H1 (cell line): ENCODE data around the gene PDCL3. TPM values are rescaled to one million over a fixed set of nuclear protein-coding genes. Genes with fewer than 3 reads are reported as not detected.

Experiments
- CTCF ChIA-PET: fragments of 300-600 bp; sonication (Branson Sonifier 250); formaldehyde crosslinking; loops from one replicate; lab custom pipeline; 2021; ENCODE audit not compliant: partially characterized antibody; lab: Charles Lee
- POLR2A ChIA-PET: fragments of 300-600 bp; sonication (Branson Sonifier 250); formaldehyde crosslinking; loops from one replicate; lab custom pipeline; 2021; ENCODE audit warnings: inconsistent platforms; ENCODE audit not compliant: partially characterized antibody; lab: Charles Lee
- DNase-seq, 2 experiments: peaks; one replicate each; pipeline versions ENCODE4 v3.0.0 to v3.0.0-alpha.2; 2010 to 2022; ENCODE audit warnings: low spot score in 2 of 2, low read depth in 1 of 2, mixed read lengths in 1 of 2
- FAIRE-seq: peaks from 2 replicates; lab custom pipeline; 2011; peaks lifted over from hg19 to GRCh38; lab: Jason Lieb, UNC
- H2AFZ ChIP-seq: 2 replicates; pipeline ENCODE4 v1.8.1; 2012; ENCODE audit warnings: low read length, inconsistent platforms
- H2AK5ac ChIP-seq: 2 replicates; pipeline ENCODE4 v1.6.1; 2013; ENCODE audit warnings: low read depth, low read length
- H2BK120ac ChIP-seq: replicated peaks from 2 replicates; pipeline ENCODE3; 2013; ENCODE audit warnings: low read depth, low read length, inconsistent platforms
- H2BK12ac ChIP-seq: 2 replicates; pipeline ENCODE4 v1.6.1; 2013; ENCODE audit warnings: low read depth, low read length
- H2BK15ac ChIP-seq: 2 replicates; pipeline ENCODE4 v1.6.1; 2013; ENCODE audit warnings: low read length
- H2BK20ac ChIP-seq: 2 replicates; pipeline ENCODE4 v1.6.1; 2013; ENCODE audit warnings: low read length
- H2BK5ac ChIP-seq: 2 replicates; pipeline ENCODE4 v1.6.1; 2013; ENCODE audit warnings: low read depth, low read length
- H3K14ac ChIP-seq: 2 replicates; pipeline ENCODE4 v1.6.1; 2013; ENCODE audit warnings: inconsistent platforms; ENCODE audit not compliant: insufficient read length
- H3K18ac ChIP-seq: 2 replicates; pipeline ENCODE4 v1.6.1; 2013; ENCODE audit warnings: low read length; ENCODE audit errors: extremely low read depth
- H3K23ac ChIP-seq: 2 replicates; pipeline ENCODE4 v1.6.1; 2013; ENCODE audit warnings: inconsistent platforms; ENCODE audit not compliant: insufficient read length
- H3K23me2 ChIP-seq: 2 replicates; pipeline ENCODE4 v1.6.1; 2013; ENCODE audit warnings: low read depth, low read length
- H3K27ac ChIP-seq: 2 replicates; pipeline ENCODE4 v1.6.1; 2011; ENCODE audit warnings: low read depth, low read length, inconsistent platforms
- H3K27me3 ChIP-seq, 4 experiments: replicated peaks in 1 of 4; 1 replicate in 1 of 4; 2 replicates in 3 of 4; pipeline versions ENCODE4 v1.6.1 to v1.8.1; 2011 to 2013; ENCODE audit warnings: low read length in 3 of 4, mild to moderate bottlenecking in 3 of 4, inconsistent platforms in 2 of 4, mixed read lengths in 2 of 4, moderate library complexity in 1 of 4; ENCODE audit not compliant: control insufficient read depth in 3 of 4, insufficient read depth in 3 of 4; ENCODE audit errors: extremely low read depth in 1 of 4
- H3K36me3 ChIP-seq, 4 experiments: 2 replicates each; pipeline versions ENCODE4 v1.6.1 to v1.8.1; 2011 to 2013; ENCODE audit warnings: mild to moderate bottlenecking in 4 of 4, low read length in 3 of 4, moderate library complexity in 2 of 4, control low read depth in 1 of 4, inconsistent platforms in 1 of 4; ENCODE audit not compliant: insufficient read depth in 4 of 4, control insufficient read depth in 2 of 4
- H3K4ac ChIP-seq: replicated peaks from 2 replicates; pipeline ENCODE3; 2013; ENCODE audit warnings: low read length, low read depth, mixed read lengths, inconsistent platforms; ENCODE audit not compliant: insufficient read length
- H3K4me1 ChIP-seq, 4 experiments: replicated peaks in 1 of 4; 1 replicate in 1 of 4; 2 replicates in 3 of 4; pipeline versions ENCODE4 v1.6.1 to v1.8.1; 2011 to 2013; ENCODE audit warnings: low read length in 3 of 4, inconsistent platforms in 2 of 4, mixed read lengths in 1 of 4; ENCODE audit not compliant: insufficient read depth in 4 of 4, control insufficient read depth in 3 of 4
- H3K4me2 ChIP-seq, 2 experiments: 2 replicates each; pipeline versions ENCODE4 v1.6.1 to v1.8.1; 2011 to 2013; ENCODE audit warnings: low read depth in 2 of 2, low read length in 2 of 2, control low read depth in 1 of 2, inconsistent platforms in 1 of 2, mild to moderate bottlenecking in 1 of 2; ENCODE audit not compliant: insufficient read depth in 1 of 2
- H3K4me3 ChIP-seq, 4 experiments: fragments of 200-600, 300-600 bp in 1 of 4; sonication (generic), shearing (Covaris generic), sonication (Bioruptor Twin) in 1 of 4; 2 replicates each; pipeline versions ENCODE4 v1.5.1 to v1.8.1; 2011 to 2016; ENCODE audit warnings: low read length in 4 of 4, low read depth in 3 of 4, control low read depth in 2 of 4, inconsistent platforms in 2 of 4, mild to moderate bottlenecking in 2 of 4, mixed read lengths in 1 of 4, moderate library complexity in 1 of 4; ENCODE audit not compliant: insufficient read depth in 2 of 4; ENCODE audit errors: extremely low read depth in 1 of 4
- H3K56ac ChIP-seq: replicated peaks from 2 replicates; pipeline ENCODE3; 2013; ENCODE audit warnings: low read depth, mild to moderate bottlenecking, mixed read lengths, low read length, inconsistent platforms; ENCODE audit not compliant: insufficient read length
- H3K79me1 ChIP-seq: 2 replicates; pipeline ENCODE4 v1.6.1; 2013; ENCODE audit warnings: low read depth, low read length, control low read depth
- H3K79me2 ChIP-seq, 2 experiments: 2 replicates each; pipeline versions ENCODE4 v1.6.1 to v1.8.1; 2012 to 2013; ENCODE audit warnings: low read length in 2 of 2, mild to moderate bottlenecking in 2 of 2, inconsistent platforms in 1 of 2; ENCODE audit not compliant: insufficient read depth in 2 of 2, control insufficient read depth in 1 of 2
- H3K9ac ChIP-seq, 4 experiments: replicated peaks in 1 of 4; 1 replicate in 1 of 4; 2 replicates in 3 of 4; pipeline versions ENCODE4 v1.6.1 to v1.8.1; 2011 to 2013; ENCODE audit warnings: low read depth in 3 of 4, low read length in 3 of 4, control low read depth in 2 of 4, mild to moderate bottlenecking in 2 of 4, moderate library complexity in 2 of 4, inconsistent platforms in 1 of 4; ENCODE audit errors: extremely low read depth in 1 of 4
- H3K9me3 ChIP-seq, 2 experiments: 2 replicates each; pipeline versions ENCODE4 v1.6.1 to v1.8.1; 2012 to 2013; ENCODE audit warnings: mild to moderate bottlenecking in 2 of 2, moderate library complexity in 2 of 2, control low read depth in 1 of 2, inconsistent platforms in 1 of 2, low read depth in 1 of 2, low read length in 1 of 2, mixed read lengths in 1 of 2; ENCODE audit not compliant: insufficient read depth in 2 of 2
- H4K20me1 ChIP-seq, 2 experiments: replicated peaks in 1 of 2; 2 replicates each; pipeline versions ENCODE3 to v1.8.1; 2011 to 2013; ENCODE audit warnings: inconsistent platforms in 2 of 2, low read length in 2 of 2, mild to moderate bottlenecking in 1 of 2; ENCODE audit not compliant: insufficient read depth in 2 of 2, control insufficient read depth in 1 of 2
- H4K5ac ChIP-seq: 2 replicates; pipeline ENCODE4 v1.6.1; 2013; ENCODE audit warnings: low read length, low read depth, mixed read lengths, inconsistent platforms; ENCODE audit not compliant: insufficient read length
- H4K8ac ChIP-seq: 2 replicates; pipeline ENCODE4 v1.8.0; 2013; ENCODE audit warnings: mild to moderate bottlenecking, moderate library complexity, low read length, inconsistent platforms; ENCODE audit not compliant: insufficient read depth; ENCODE audit errors: extremely low read depth
- H4K91ac ChIP-seq: replicated peaks from 2 replicates; pipeline ENCODE3; 2013; ENCODE audit warnings: low read length, mixed read lengths, inconsistent platforms; ENCODE audit not compliant: insufficient read length
- SP1 ChIP-seq: IDR thresholded peaks from 2 replicates; pipeline ENCODE4 v1.6.1; 2011; ENCODE audit warnings: low read depth, low read length
- ZNF274 ChIP-seq: IDR thresholded peaks from 2 replicates; pipeline ENCODE4 v1.7.0; 2012; ENCODE audit warnings: low read length, borderline replicate concordance; ENCODE audit errors: extremely low read depth
- WGBS, 2 experiments: shearing (Covaris generic) in 1 of 2; methylation state at CpG; one replicate each; pipeline versions ENCODE4 v1.1.6 to v1.1.7; 2013 to 2015; ENCODE audit warnings: low lambda C conversion rate in 2 of 2, mixed read lengths in 2 of 2, inconsistent platforms in 1 of 2, low coverage in 1 of 2, missing lambda C conversion rate in 1 of 2; ENCODE audit not compliant: insufficient replicate concordance in 2 of 2, insufficient coverage in 1 of 2, insufficient read length in 1 of 2; ENCODE audit errors: extremely low coverage in 1 of 2, missing lambda C conversion rate in 1 of 2; 5-methylcytosine and 5-hydroxymethylcytosine counted together
- polyA plus RNA-seq, 7 experiments: library from polyadenylated mRNA; depleted of rRNA in 3 of 7; stranded (reverse) in 5 of 7; unstranded in 2 of 7; fragments of >200 nt in 5 of 7; fragments of 200-250 nt in 2 of 7; gene quantifications; 1 replicate in 5 of 7; 2 replicates in 1 of 7; 4 replicates in 1 of 7; pipeline versions ENCODE4 v1.2.1 to v1.2.3, GENCODE V29; 2011 to 2013; ENCODE audit warnings: missing spikeins in 2 of 7, mixed read lengths in 2 of 7
- total RNA-seq: library from RNA; stranded (reverse); fragmentation: NEBNext Ultra II Directional; extraction: Animal tissue kit (Norgen Biotek cat#: 25700); gene quantifications from 2 replicates; pipeline ENCODE4 v1.2.1, GENCODE V29; 2021

The PDCL3 gene
- total and polyA plus RNA-seq, 2 of the 8 experiments (the other 6 are each of a cell fraction or from before 2014, with no cell fraction given) = 19.8 to 29.4 TPM

DNA sequence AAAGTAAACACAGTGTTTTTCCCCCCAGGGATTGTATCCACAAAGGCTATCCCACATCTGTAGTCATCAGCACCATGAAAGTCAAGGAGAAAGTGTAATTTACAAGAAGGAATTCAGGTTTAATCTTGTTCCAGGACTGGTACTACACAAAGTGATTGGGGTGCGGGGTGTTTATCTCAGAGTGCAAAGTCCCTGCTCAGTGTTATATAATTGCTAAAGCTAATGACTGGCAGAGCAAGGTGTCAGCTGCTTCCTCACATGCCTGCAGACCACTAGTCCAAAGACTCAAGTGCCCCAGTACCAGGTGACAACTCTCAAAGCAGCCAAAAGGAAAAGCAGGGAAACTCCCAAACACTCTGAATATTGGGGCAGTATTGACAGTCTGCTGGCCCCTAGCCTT is 40.4 kb upstream of the PDCL3 start:
- no peak for TF ChIP-seq SP1
- TF ChIP-seq ZNF274 = no peak
- Histone ChIP-seq H4K5ac (no peak overlapping the region), H3K23me2 (no peaks in the 10 kb centered on the region; the same call in 1 of the 2 replicates), H3K9ac (no peak overlapping the region), H3K27me3 (no peaks in the 10 kb centered on the region), H4K8ac (no peak overlapping the region), H2AFZ (no peak overlapping the region), H3K9me3 (no peaks in the 10 kb centered on the region), H2BK20ac (no peak overlapping the region), H3K4me1 (no peaks in the 10 kb centered on the region), H4K20me1 (no peaks in the 10 kb centered on the region), H2BK5ac (no peak overlapping the region), H3K56ac (no peak overlapping the region), H2BK15ac (no peak overlapping the region), H2BK120ac (no peak overlapping the region), H3K4ac (no peak overlapping the region), H3K79me1 (no peaks in the 10 kb centered on the region), H3K23ac (no peak overlapping the region), H4K91ac (no peak overlapping the region), H3K36me3 (no peaks in the 10 kb centered on the region), H3K4me3 (no peak overlapping the region), H3K14ac (no peak overlapping the region), H2AK5ac (no peak overlapping the region), H3K27ac (no peak overlapping the region), H2BK12ac (no peak overlapping the region), H3K4me2 (no peak overlapping the region), H3K79me2 (no peaks in the 10 kb centered on the region), H3K18ac (no peak overlapping the region)
- no peak for FAIRE-seq
- no peak for DNase-seq
- POLR2A ChIA-PET = no interaction called here
- CTCF ChIA-PET = no interaction called here
- 75% methylated on average over 1 of the region's 1 CpG; no CpG with 5 or more reads in 1 of the 2 experiments for WGBS, 2 experiments
